ENCODE measurements around the gene ATG2A.

GRCh38 chr11:64914123-64914522, 2.9 kb downstream of the ATG2A start:
- TF ChIP-seq CTCF (IDR thresholded peaks at IDR 0.05) (no peak), POLR2A (IDR thresholded peaks at IDR 0.05) (no peak), EP300 (IDR thresholded peaks at IDR 0.05) (no peak), POLR2AphosphoS5 (IDR thresholded peaks at IDR 0.05) (no peak)

All from stomach (tissue), 4 donors.